ENCODE data around the gene RPL12.

GRCh38 chr9:127467621-127468020, 16.4 kb upstream of the RPL12 start:
- TF ChIP-seq FOXO4 (CRISPR knock-in tag; conservative IDR thresholded peaks at IDR 0.05) (no peak), ELF3 (CRISPR knock-in tag; IDR thresholded peaks at IDR 0.05) (no peak)

All from HepG2 (cell line).